ENCODE results near the gene TNFRSF12A. TPM values are rescaled to one million over a fixed set of nuclear protein-coding genes. Genes with fewer than 3 reads are reported as not detected.

Gene TNFRSF12A
- total RNA-seq, 1 donor from 2014 or later = 12.3 TPM

DNA sequence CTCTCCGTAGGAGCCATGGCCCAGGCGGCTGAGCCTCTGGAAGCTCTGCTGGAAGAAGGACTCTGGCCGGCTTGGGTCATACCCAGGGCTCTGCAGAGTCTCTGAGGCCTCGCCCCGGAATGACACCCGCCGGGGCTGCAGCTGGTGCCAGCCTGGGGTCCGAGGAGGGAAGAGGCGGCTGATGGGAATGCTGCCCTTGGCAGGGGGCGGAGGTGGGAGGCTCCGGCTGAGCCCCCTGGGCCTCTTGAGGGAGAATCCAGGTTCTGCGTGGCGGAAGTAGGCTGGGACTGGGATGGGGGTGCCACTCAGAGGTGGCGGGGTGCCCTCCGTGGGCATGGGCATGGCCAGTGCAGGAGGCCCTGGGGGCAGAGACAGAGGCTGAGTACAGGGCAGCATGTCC is 43.5 kb upstream of the TNFRSF12A start:
- H3K27me3 ChIP-seq = no peaks in the 10 kb centered on the region
- peaks cover 18% of the 10 kb centered on the region for H3K4me1 ChIP-seq
- H3K9me3 ChIP-seq = no peaks in the 10 kb centered on the region
- no peak for DNase-seq (ENCODE audit: extremely low spot score in 2 of 2)
- TF ChIP-seq CTCF (IDR thresholded peaks at IDR 0.05) (no peak), POLR2AphosphoS5 (IDR thresholded peaks at IDR 0.05; ENCODE audit: insufficient read depth in 1 of 2, low read depth in 1 of 2) (no peak), POLR2A (IDR thresholded peaks at IDR 0.05) (no peak)
- intact Hi-C loops (cut with DNase I) = no loop called here
- H3K36me3 ChIP-seq = no peaks in the 10 kb centered on the region
- H3K27ac ChIP-seq = no peak overlapping the region
- no peak overlapping the region for H3K4me3 ChIP-seq

GRCh38 chr16:2977440-2977839 is 42.7 kb upstream of the TNFRSF12A start:
- peaks cover 18% of the 10 kb centered on the region for H3K4me1 ChIP-seq
- H3K4me3 ChIP-seq = no peak overlapping the region
- H3K9me3 ChIP-seq = no peaks in the 10 kb centered on the region
- no peaks in the 10 kb centered on the region for H3K36me3 ChIP-seq
- no peak for TF ChIP-seq POLR2A (IDR thresholded peaks at IDR 0.05)
- TF ChIP-seq POLR2AphosphoS5 (IDR thresholded peaks at IDR 0.05; ENCODE audit: insufficient read depth in 1 of 2, low read depth in 1 of 2) = no peak
- no peak for TF ChIP-seq CTCF (IDR thresholded peaks at IDR 0.05)
- no peak overlapping the region for H3K27ac ChIP-seq
- no peaks in the 10 kb centered on the region for H3K27me3 ChIP-seq
- intact Hi-C loops (cut with DNase I) = no loop called here
- DNase-seq (ENCODE audit: extremely low spot score in 2 of 2) = no peak

- H3K4me1 ChIP-seq = peaks cover 29% of the 10 kb centered on the region
- DNase-seq (ENCODE audit: extremely low spot score in 2 of 2) = no peak
- H3K9me3 ChIP-seq = no peaks in the 10 kb centered on the region
- peak overlapping the region; percentile 75 to 77 for H3K4me3 ChIP-seq
- no peaks in the 10 kb centered on the region for H3K27me3 ChIP-seq
- TF ChIP-seq POLR2A (IDR thresholded peaks at IDR 0.05) = no peak
- no peak for TF ChIP-seq POLR2AphosphoS5 (IDR thresholded peaks at IDR 0.05; ENCODE audit: insufficient read depth in 1 of 2, low read depth in 1 of 2)
- TF ChIP-seq CTCF (IDR thresholded peaks at IDR 0.05) = no peak
- intact Hi-C loops (cut with DNase I) = no loop called here
- H3K36me3 ChIP-seq = no peaks in the 10 kb centered on the region
- H3K27ac ChIP-seq = no peak overlapping the region
These were observed 40.4 kb upstream of the TNFRSF12A start for GRCh38 chr16:2979669-2980226.

- TF ChIP-seq CTCF (IDR thresholded peaks at IDR 0.05) = no peak
- TF ChIP-seq POLR2A (IDR thresholded peaks at IDR 0.05) = peak in 1 of 2 donors; percentile 89
- TF ChIP-seq POLR2AphosphoS5 (IDR thresholded peaks at IDR 0.05; ENCODE audit: insufficient read depth in 1 of 2, low read depth in 1 of 2) = peak in 1 of 2 donors; percentile 96
- DNase-seq (ENCODE audit: extremely low spot score in 2 of 2) = no peak
- Histone ChIP-seq H3K4me1 (peaks cover 32% of the 10 kb centered on the region), H3K27ac (peak within 1 kb of the TSS; percentile 87), H3K9me3 (no peaks in the 10 kb centered on the region), H3K36me3 (no peaks in the 10 kb centered on the region), H3K4me3 (peak within 1 kb of the TSS; percentile 75 to 77), H3K27me3 (no peaks in the 10 kb centered on the region)
- intact Hi-C loops (cut with DNase I) = no loop called here
These were observed 39.7 kb upstream of the TNFRSF12A start, which contains the start of gene PKMYT1 for GRCh38 chr16:2980227-2981176. Gene PKMYT1 (minus strand): TSS chr16:2980446. CDS start chr16:2979657, 789 bp downstream.

All from vagina (tissue), 2 donors.